ENCODE results near the gene NOTCH1.

NOTCH1 gene

DNA sequence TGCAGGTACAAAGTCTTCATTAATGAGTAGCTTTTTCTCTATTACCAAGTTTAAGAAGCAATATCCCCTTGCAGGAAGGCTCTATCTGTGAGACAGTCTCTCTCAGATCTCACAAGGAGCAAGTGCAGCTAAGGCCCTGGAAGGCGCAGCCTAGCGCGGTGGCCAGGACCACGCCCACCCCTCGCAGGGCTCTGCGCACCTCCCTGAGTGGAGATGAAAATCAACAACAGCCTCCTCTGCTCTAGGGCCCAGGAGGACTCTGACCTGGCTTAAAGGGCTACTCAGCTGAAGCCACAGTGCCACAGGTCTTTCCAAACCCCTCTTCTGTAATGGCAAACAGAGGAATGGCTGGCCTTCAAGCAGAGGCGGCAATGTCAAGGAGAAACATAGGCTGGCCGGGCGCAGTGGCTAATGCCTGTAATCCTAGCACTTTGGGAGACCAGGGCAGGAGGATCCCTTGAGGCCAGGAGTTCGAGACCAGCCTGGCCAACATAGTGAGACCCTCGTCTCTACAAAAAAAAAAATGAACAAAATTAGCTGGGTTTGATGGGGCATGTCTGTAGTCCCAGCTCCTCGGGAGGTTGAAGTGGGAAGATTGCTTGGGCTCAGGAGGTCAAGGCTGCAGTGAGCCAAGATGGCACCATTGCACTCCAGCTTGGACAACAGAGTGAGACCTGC, 74.9 kb downstream of the NOTCH1 start:
- DNase-seq (ENCODE audit: low spot score) = no peak
- Histone ChIP-seq H3K27me3 (ENCODE audit: insufficient read depth, poor library complexity, severe bottlenecking) (no peaks in the 10 kb centered on the region), H3K9me3 (ENCODE audit: severe bottlenecking) (no peaks in the 10 kb centered on the region), H3K27ac (ENCODE audit: poor library complexity, severe bottlenecking) (no peak overlapping the region), H3K36me3 (ENCODE audit: low read depth) (peaks cover 100% of the 10 kb centered on the region), H3K4me3 (ENCODE audit: severe bottlenecking) (no peak overlapping the region), H3K4me1 (ENCODE audit: insufficient read depth, poor library complexity, severe bottlenecking) (no peaks in the 10 kb centered on the region)
- no peak for ATAC-seq (ENCODE audit: low read depth)
- TF ChIP-seq, protein P1, sequence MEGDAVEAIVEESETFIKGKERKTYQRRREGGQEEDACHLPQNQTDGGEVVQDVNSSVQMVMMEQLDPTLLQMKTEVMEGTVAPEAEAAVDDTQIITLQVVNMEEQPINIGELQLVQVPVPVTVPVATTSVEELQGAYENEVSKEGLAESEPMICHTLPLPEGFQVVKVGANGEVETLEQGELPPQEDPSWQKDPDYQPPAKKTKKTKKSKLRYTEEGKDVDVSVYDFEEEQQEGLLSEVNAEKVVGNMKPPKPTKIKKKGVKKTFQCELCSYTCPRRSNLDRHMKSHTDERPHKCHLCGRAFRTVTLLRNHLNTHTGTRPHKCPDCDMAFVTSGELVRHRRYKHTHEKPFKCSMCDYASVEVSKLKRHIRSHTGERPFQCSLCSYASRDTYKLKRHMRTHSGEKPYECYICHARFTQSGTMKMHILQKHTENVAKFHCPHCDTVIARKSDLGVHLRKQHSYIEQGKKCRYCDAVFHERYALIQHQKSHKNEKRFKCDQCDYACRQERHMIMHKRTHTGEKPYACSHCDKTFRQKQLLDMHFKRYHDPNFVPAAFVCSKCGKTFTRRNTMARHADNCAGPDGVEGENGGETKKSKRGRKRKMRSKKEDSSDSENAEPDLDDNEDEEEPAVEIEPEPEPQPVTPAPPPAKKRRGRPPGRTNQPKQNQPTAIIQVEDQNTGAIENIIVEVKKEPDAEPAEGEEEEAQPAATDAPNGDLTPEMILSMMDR (IDR thresholded peaks at IDR 0.05; ENCODE audit: poor library complexity, severe bottlenecking) = no peak

DNA sequence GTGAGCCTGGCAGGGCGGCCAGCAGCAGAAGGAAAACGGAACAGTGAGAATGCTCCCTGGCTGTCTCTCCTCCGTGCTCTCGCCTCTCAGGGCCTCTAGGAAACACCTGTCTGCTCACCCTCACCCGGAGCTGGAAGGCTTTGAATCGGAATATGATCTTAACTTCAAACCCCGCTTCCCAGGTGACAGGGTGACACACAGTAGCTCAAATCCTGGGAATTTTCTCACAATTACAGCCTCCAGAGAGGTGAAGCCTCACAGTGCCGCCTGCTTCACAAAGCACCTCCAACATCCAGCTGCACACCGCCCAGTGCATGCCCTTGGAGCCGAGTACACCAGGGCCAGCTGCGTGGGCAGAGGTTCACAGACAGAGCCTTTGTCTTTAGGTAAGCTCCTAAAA, 75.5 kb downstream of the NOTCH1 start:
- Histone ChIP-seq H3K36me3 (ENCODE audit: low read depth) (peaks cover 100% of the 10 kb centered on the region), H3K27me3 (ENCODE audit: insufficient read depth, poor library complexity, severe bottlenecking) (no peaks in the 10 kb centered on the region), H3K4me1 (ENCODE audit: insufficient read depth, poor library complexity, severe bottlenecking) (no peaks in the 10 kb centered on the region), H3K9me3 (ENCODE audit: severe bottlenecking) (no peaks in the 10 kb centered on the region), H3K4me3 (ENCODE audit: severe bottlenecking) (no peak overlapping the region), H3K27ac (ENCODE audit: poor library complexity, severe bottlenecking) (no peak overlapping the region)
- ATAC-seq (ENCODE audit: low read depth) (no peak), DNase-seq (ENCODE audit: low spot score) (no peak)
- TF ChIP-seq, protein P1 (IDR thresholded peaks at IDR 0.05; ENCODE audit: poor library complexity, severe bottlenecking) = no peak

DNA sequence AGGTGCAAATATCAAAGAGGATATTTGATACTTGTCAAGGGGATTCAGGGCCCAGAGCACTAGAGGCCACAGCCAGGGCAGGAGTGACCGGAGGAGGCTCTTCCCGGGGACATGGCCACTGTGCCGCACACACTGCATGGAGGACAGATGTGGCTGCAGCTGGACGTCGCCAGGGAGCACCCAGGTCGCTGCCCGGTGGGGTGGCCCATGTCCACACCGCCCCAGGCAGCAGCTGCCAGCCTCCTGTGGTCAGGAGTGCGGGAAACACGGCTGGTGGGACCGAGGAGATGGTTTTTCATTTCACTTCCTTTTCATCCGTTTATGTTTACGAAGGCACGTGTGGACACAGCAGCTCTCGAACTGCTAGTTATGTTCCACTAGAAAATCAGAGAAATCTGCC, 78.1 kb downstream of the NOTCH1 start:
- ATAC-seq (ENCODE audit: low read depth) (no peak), DNase-seq (ENCODE audit: low spot score) (no peak)
- no peaks in the 10 kb centered on the region for H3K4me1 ChIP-seq (ENCODE audit: insufficient read depth, poor library complexity, severe bottlenecking)
- no peaks in the 10 kb centered on the region for H3K27me3 ChIP-seq (ENCODE audit: insufficient read depth, poor library complexity, severe bottlenecking)
- H3K9me3 ChIP-seq (ENCODE audit: severe bottlenecking) = no peaks in the 10 kb centered on the region
- TF ChIP-seq, protein P1 (IDR thresholded peaks at IDR 0.05; ENCODE audit: poor library complexity, severe bottlenecking) = no peak
- peaks cover 100% of the 10 kb centered on the region for H3K36me3 ChIP-seq (ENCODE audit: low read depth)
- H3K4me3 ChIP-seq (ENCODE audit: severe bottlenecking) = no peak overlapping the region
- no peak overlapping the region for H3K27ac ChIP-seq (ENCODE audit: poor library complexity, severe bottlenecking)

DNA sequence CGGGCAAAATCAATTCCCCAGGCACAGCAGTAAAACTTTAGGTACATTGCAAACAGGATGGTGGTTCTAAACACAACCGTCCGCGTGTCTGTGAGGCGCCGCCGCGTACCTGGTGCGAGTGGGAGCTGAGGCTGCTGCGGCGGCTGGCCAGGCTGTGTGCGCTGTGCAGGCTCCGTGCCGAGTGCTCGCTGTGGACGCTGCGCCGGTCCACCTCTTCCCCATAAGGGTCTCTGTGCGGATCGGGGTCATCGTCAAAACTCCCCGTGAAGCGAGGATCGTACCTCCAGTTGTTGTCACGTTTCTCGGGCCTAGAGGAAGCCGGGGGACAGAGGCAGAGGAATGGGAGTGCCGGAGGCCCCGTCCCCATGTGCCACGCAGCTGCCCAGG, 79.7 kb downstream of the NOTCH1 start:
- Histone ChIP-seq H3K27ac (ENCODE audit: poor library complexity, severe bottlenecking) (no peak overlapping the region), H3K4me1 (ENCODE audit: insufficient read depth, poor library complexity, severe bottlenecking) (no peaks in the 10 kb centered on the region), H3K36me3 (ENCODE audit: low read depth) (peaks cover 100% of the 10 kb centered on the region), H3K9me3 (ENCODE audit: severe bottlenecking) (no peaks in the 10 kb centered on the region), H3K4me3 (ENCODE audit: severe bottlenecking) (no peak overlapping the region), H3K27me3 (ENCODE audit: insufficient read depth, poor library complexity, severe bottlenecking) (no peaks in the 10 kb centered on the region)
- no peak for DNase-seq (ENCODE audit: low spot score)
- ATAC-seq (ENCODE audit: low read depth) = no peak
- TF ChIP-seq, protein P1 (IDR thresholded peaks at IDR 0.05; ENCODE audit: poor library complexity, severe bottlenecking) = no peak

DNA sequence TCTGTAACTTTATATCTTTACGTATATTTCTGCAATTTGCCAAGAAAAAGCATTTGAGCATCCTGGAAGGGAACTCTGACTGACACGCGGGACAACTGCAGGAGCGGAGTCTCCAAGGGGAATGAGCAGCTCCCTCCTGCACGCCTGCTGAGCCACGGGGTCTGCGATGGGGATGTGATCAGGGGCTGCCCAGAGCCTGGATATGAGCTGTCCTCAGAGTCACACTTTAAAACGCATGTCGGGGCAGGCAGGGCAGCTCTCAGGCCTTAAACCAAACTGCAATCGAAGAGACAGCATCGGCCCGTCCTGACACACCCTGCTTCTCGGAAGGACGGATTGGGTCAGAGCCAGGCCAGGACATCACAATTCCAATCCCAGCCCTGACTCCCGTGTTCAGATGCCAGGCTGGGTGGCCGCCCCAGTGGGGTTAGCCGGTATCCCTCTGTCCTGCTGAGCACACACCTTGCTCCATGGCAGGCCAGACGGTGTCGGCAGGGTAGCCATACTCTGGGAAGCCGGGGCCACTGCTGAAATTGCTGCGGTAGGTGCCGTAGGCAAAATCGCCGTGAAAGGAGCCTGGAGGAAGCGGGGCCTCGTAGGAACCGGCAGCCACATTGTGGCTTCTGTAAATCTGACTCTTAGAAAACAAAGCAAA, 80.2 kb downstream of the NOTCH1 start:
- H3K27me3 ChIP-seq (ENCODE audit: insufficient read depth, poor library complexity, severe bottlenecking) = no peaks in the 10 kb centered on the region
- H3K27ac ChIP-seq (ENCODE audit: poor library complexity, severe bottlenecking) = no peak overlapping the region
- no peaks in the 10 kb centered on the region for H3K4me1 ChIP-seq (ENCODE audit: insufficient read depth, poor library complexity, severe bottlenecking)
- TF ChIP-seq, protein P1 (IDR thresholded peaks at IDR 0.05; ENCODE audit: poor library complexity, severe bottlenecking) = no peak
- no peaks in the 10 kb centered on the region for H3K9me3 ChIP-seq (ENCODE audit: severe bottlenecking)
- no peak overlapping the region for H3K4me3 ChIP-seq (ENCODE audit: severe bottlenecking)
- H3K36me3 ChIP-seq (ENCODE audit: low read depth) = peaks cover 100% of the 10 kb centered on the region
- DNase-seq (ENCODE audit: low spot score) (no peak), ATAC-seq (ENCODE audit: low read depth) (no peak)
